ENCODE data around the gene MAB21L1. TPM values are rescaled to one million over a fixed set of nuclear protein-coding genes. Genes with fewer than 3 reads are reported as not detected.

Gene MAB21L1
- total RNA-seq, 1 donor from 2014 or later, result 0.40 TPM

- ATAC-seq (ENCODE audit: poor library complexity) (no peak), DNase-seq (no peak)
- intact Hi-C loops (cut with DNase I), result no loop called here
Measured at GRCh38 chr13:35465371-35465770, 11.1 kb downstream of the MAB21L1 start.

GRCh38 chr13:35460061-35460460 lies 16.4 kb downstream of the MAB21L1 start:
- DNase-seq (no peak), ATAC-seq (ENCODE audit: poor library complexity) (no peak)
- intact Hi-C loops (cut with DNase I), result no loop called here

- intact Hi-C loops (cut with DNase I), result no loop called here
- DNase-seq (no peak), ATAC-seq (ENCODE audit: poor library complexity) (no peak)
Measured at GRCh38 chr13:35457258-35457657, 19.2 kb downstream of the MAB21L1 start.

- ATAC-seq (ENCODE audit: poor library complexity) (no peak), DNase-seq (no peak)
- intact Hi-C loops (cut with DNase I), result no loop called here
Measured at GRCh38 chr13:35455022-35455421, 21.5 kb downstream of the MAB21L1 start.

GRCh38 chr13:35449821-35450220 lies 26.7 kb downstream of the MAB21L1 start:
- intact Hi-C loops (cut with DNase I), result no loop called here
- DNase-seq (no peak), ATAC-seq (ENCODE audit: poor library complexity) (no peak)

GRCh38 chr13:35448465-35448864 lies 28.0 kb downstream of the MAB21L1 start:
- ATAC-seq (ENCODE audit: poor library complexity) (no peak), DNase-seq (no peak)
- intact Hi-C loops (cut with DNase I), result no loop called here

Measured in Right ventricle myocardium superior (tissue), 1 donor.